K562 (cell line): ENCODE results near the gene CCDC7. TPM values are rescaled to one million over a fixed set of nuclear protein-coding genes. Genes with fewer than 3 reads are reported as not detected.

Experiments used
- ATAC-seq: fragments of 200-7000 bp; cut with Tn5 transposase; 3 replicates; pipeline ENCODE4 v1.9.1; 2020; ENCODE audit warnings: moderate library complexity
- BruUV-seq: library from RNA; stranded (reverse); fragments of 400-500 nt; replicated peaks from 2 replicates; lab custom pipeline; 2021; lab: Mats Ljungman, UMichigan
- CTCF ChIA-PET: fragments of 300-600 bp; formaldehyde crosslinking; extraction: SDS; loops from one replicate; lab custom pipeline; 2021; ENCODE audit warnings: low intra/inter-chr PET ratio; lab: Yijun Ruan, JAX
- POLR2A ChIA-PET: fragments of 300-600, 350-650 bp; sonication (Branson Sonifier 250); formaldehyde crosslinking; extraction: SDS; loops from one replicate; lab custom pipeline; 2021; ENCODE audit warnings: antibody characterized with exemption, inconsistent platforms; lab: Yijun Ruan, JAX
- DNase-seq, 4 experiments: peaks; one replicate each; pipeline versions ENCODE4 v3.0.0 to v3.0.0-alpha.2; 2011 to 2018; ENCODE audit warnings: low spot score in 3 of 4, mixed read lengths in 3 of 4; ENCODE audit errors: extremely low read depth in 1 of 4
- FAIRE-seq: peaks from 2 replicates; lab custom pipeline; 2011; peaks lifted over from hg19 to GRCh38; lab: Jason Lieb, UNC
- H2AFZ ChIP-seq: 2 replicates; pipeline ENCODE4 v1.6.0; 2011; ENCODE audit warnings: low read depth, low read length, control low read depth, inconsistent platforms
- H3K27ac ChIP-seq: fragments of 200-600 bp; 3 replicates; pipeline ENCODE4 v1.8.0; 2011; ENCODE audit warnings: low read depth, mild to moderate bottlenecking, control low read depth, inconsistent platforms, low read length, moderate library complexity, mixed read lengths; ENCODE audit errors: extremely low read depth
- H3K27me3 ChIP-seq, 2 experiments: fragments of 300-600 bp in 1 of 2; 2 replicates in 1 of 2; 3 replicates in 1 of 2; pipeline versions ENCODE4 v1.6.0 to v1.8.0; 2011; ENCODE audit warnings: inconsistent platforms in 2 of 2, low read length in 2 of 2, mild to moderate bottlenecking in 1 of 2, mixed read lengths in 1 of 2, moderate library complexity in 1 of 2; ENCODE audit not compliant: control insufficient read depth in 2 of 2, insufficient read depth in 2 of 2
- H3K36me3 ChIP-seq: fragments of 300-600 bp; 3 replicates; pipeline ENCODE4 v1.8.0; 2011; ENCODE audit warnings: mild to moderate bottlenecking, low read length, inconsistent platforms; ENCODE audit not compliant: control insufficient read depth, insufficient read depth
- H3K4me1 ChIP-seq, 2 experiments: fragments of 200-600 bp in 1 of 2; replicated peaks in 1 of 2; 2 replicates in 1 of 2; 3 replicates in 1 of 2; pipeline versions ENCODE4 v1.5.1 to v1.8.0; 2011; ENCODE audit warnings: inconsistent platforms in 2 of 2, low read length in 2 of 2, mild to moderate bottlenecking in 1 of 2, mixed read lengths in 1 of 2, moderate library complexity in 1 of 2; ENCODE audit not compliant: control insufficient read depth in 2 of 2, insufficient read depth in 2 of 2
- H3K4me2 ChIP-seq: 2 replicates; pipeline ENCODE4 v1.6.1; 2011; ENCODE audit warnings: low read length, control low read depth, inconsistent platforms, mixed read lengths; ENCODE audit not compliant: insufficient read depth
- H3K4me3 ChIP-seq: fragments of 200-600 bp; sonication (generic), shearing (Covaris generic); 2 replicates; pipeline ENCODE4 v1.5.1; 2016; ENCODE audit warnings: control low read depth, inconsistent platforms
- H3K79me2 ChIP-seq: fragments of 200-600 bp; 3 replicates; pipeline ENCODE4 v1.8.0; 2011; ENCODE audit warnings: low read length, inconsistent platforms; ENCODE audit not compliant: control insufficient read depth, insufficient read depth
- H3K9ac ChIP-seq, 2 experiments: 2 replicates each; pipeline versions ENCODE4 v1.6.0 to v1.6.1; 2011; ENCODE audit warnings: low read depth in 2 of 2, low read length in 2 of 2, control low read depth in 1 of 2, inconsistent platforms in 1 of 2, mild to moderate bottlenecking in 1 of 2, mixed read lengths in 1 of 2; ENCODE audit not compliant: insufficient read depth in 1 of 2
- H3K9me1 ChIP-seq: one replicate; pipeline ENCODE4 v1.6.0; 2011; ENCODE audit warnings: inconsistent platforms, mild to moderate bottlenecking, low read length, moderate library complexity; ENCODE audit not compliant: control insufficient read depth, insufficient read depth
- H3K9me3 ChIP-seq: replicated peaks from 2 replicates; pipeline ENCODE4 v1.5.1; 2011; ENCODE audit warnings: low read depth, low read length, inconsistent platforms; ENCODE audit not compliant: control insufficient read depth, insufficient read depth
- H4K20me1 ChIP-seq: replicated peaks from 2 replicates; pipeline ENCODE4 v1.6.1; 2011; ENCODE audit warnings: low read length, inconsistent platforms, mixed read lengths; ENCODE audit not compliant: control insufficient read depth, insufficient read depth
- BRCA1 ChIP-seq, 2 experiments: fragments of 450-650 bp in 1 of 2; sonication (generic) in 1 of 2; formaldehyde crosslinking in 1 of 2; IDR thresholded peaks; 2 replicates each; pipeline versions ENCODE4 v1.5.0 to v1.6.1; 2017 to 2020; ENCODE audit warnings: mild to moderate bottlenecking in 1 of 2, missing genetic modification reagents in 1 of 2
- ELF1 ChIP-seq: fragments of 200-800 bp; sonication (Bioruptor generic); IDR thresholded peaks from 2 replicates; pipeline ENCODE4 v1.6.1; 2016; ENCODE audit warnings: missing genetic modification characterization, missing compliant biosample characterization
- EZH2 ChIP-seq: IDR thresholded peaks from 2 replicates; pipeline ENCODE4 v1.6.1; 2012; ENCODE audit warnings: low read depth, mild to moderate bottlenecking, inconsistent platforms, low read length, borderline replicate concordance
- HNRNPL ChIP-seq: fragments of 200-400 bp; formaldehyde crosslinking; IDR thresholded peaks from 2 replicates; pipeline ENCODE4 v1.6.1; 2017; ENCODE audit warnings: low read depth, mild to moderate bottlenecking, low read length
- MEF2A ChIP-seq: IDR thresholded peaks from 2 replicates; pipeline ENCODE4 v1.6.1; 2011; ENCODE audit warnings: low read depth, mild to moderate bottlenecking, low read length, moderate library complexity; ENCODE audit not compliant: control insufficient read depth
- MTA2 ChIP-seq: fragments of 450-650 bp; IDR thresholded peaks from 2 replicates; pipeline ENCODE4 v1.6.1; 2016; ENCODE audit warnings: low read depth
- NFE2 ChIP-seq: IDR thresholded peaks from 2 replicates; pipeline ENCODE4 v1.6.1; 2014; ENCODE audit warnings: antibody characterized with exemption, low read depth
- NFXL1 ChIP-seq: fragments of 450-650 bp; formaldehyde crosslinking; IDR thresholded peaks from 2 replicates; pipeline ENCODE4 v1.4.0; 2021; ENCODE audit warnings: mild to moderate bottlenecking
- SNRNP70 ChIP-seq: fragments of 200-400 bp; formaldehyde crosslinking; optimal IDR thresholded peaks from 2 replicates; pipeline ENCODE3; 2017; ENCODE audit warnings: low read depth, low read length
- TARDBP ChIP-seq: fragments of 450-650 bp; IDR thresholded peaks from 2 replicates; pipeline ENCODE4 v1.6.1; 2016
- XRCC5 ChIP-seq: fragments of 200-400 bp; formaldehyde crosslinking; IDR thresholded peaks from 2 replicates; pipeline ENCODE4 v1.6.1; 2017; ENCODE audit warnings: low read depth, mild to moderate bottlenecking, low read length
- ZNF644 ChIP-seq: fragments of 200-800 bp; sonication (Bioruptor generic); IDR thresholded peaks from 2 replicates; pipeline ENCODE4 v1.6.1; 2016; ENCODE audit warnings: low read depth, missing genetic modification characterization, missing compliant biosample characterization
- WGBS: fragments of 100-300 bp; shearing (Covaris generic); methylation state at CpG from one replicate; pipeline ENCODE4 v1.1.6; 2016; ENCODE audit warnings: low coverage, mixed read lengths; ENCODE audit not compliant: insufficient coverage; ENCODE audit errors: missing lambda C conversion rate; 5-methylcytosine and 5-hydroxymethylcytosine counted together
- in situ Hi-C: fragments of 300-500 bp; cut with MboI; formaldehyde crosslinking; loops from 4 replicates; pipeline ENCODE4 v1.15.0; 2018; ENCODE audit warnings: inconsistent platforms, mixed read lengths
- intact Hi-C: fragments of 100-400 bp; cut with micrococcal nuclease; formaldehyde crosslinking; loops from 2 replicates; pipeline ENCODE4 v1.14.2; 2022
- polyA plus RNA-seq, 8 experiments: library from polyadenylated mRNA; depleted of rRNA in 4 of 8; stranded (reverse) in 5 of 8; unstranded in 3 of 8; fragments of >200 nt; fragmentation: Nextera tagmentation in 2 of 8; fragmentation: Illumina TruSeq in 1 of 8; extraction: Ambion mirVana in 2 of 8; extraction: Trizol in 1 of 8; gene quantifications; 2 replicates each; pipeline versions ENCODE4 v1.2.1 to v1.2.3, GENCODE V29; 2011 to 2014; ENCODE audit warnings: inconsistent platforms in 1 of 8, missing spikeins in 1 of 8
- total RNA-seq, 7 experiments: library from RNA; depleted of rRNA in 6 of 7; stranded (reverse); fragments of >200 nt in 6 of 7; fragmentation: Illumina TruSeq in 2 of 7; extraction: Trizol in 2 of 7; gene quantifications; 2 replicates each; pipeline versions ENCODE4 v1.2.1 to v1.2.3, GENCODE V29; 2011 to 2021; ENCODE audit warnings: low replicate concordance in 1 of 7
- TF ChIP-seq, protein P1 (sequence below), 2 experiments: fragments of 250-450 bp in 1 of 2; fragments of 450-650 bp in 1 of 2; sonication (Bioruptor Pico) in 1 of 2; IDR thresholded peaks; 2 replicates each; pipeline versions ENCODE4 v1.6.1 to v1.8.0; 2016 to 2021; ENCODE audit warnings: mild to moderate bottlenecking in 2 of 2, moderate library complexity in 2 of 2, missing compliant biosample characterization in 1 of 2, missing genetic modification characterization in 1 of 2
- TF ChIP-seq, protein P2 (sequence below): sonication (generic); formaldehyde crosslinking; IDR thresholded peaks from 2 replicates; pipeline ENCODE4 v1.8.1; 2023; ENCODE audit warnings: mild to moderate bottlenecking, missing genetic modification reagents
- TF ChIP-seq, protein P3 (sequence below): fragments of 250-450 bp; sonication (Bioruptor Pico); IDR thresholded peaks from 2 replicates; pipeline ENCODE4 v1.8.0; 2021; ENCODE audit warnings: borderline replicate concordance, mild to moderate bottlenecking, moderate library complexity; ENCODE audit not compliant: poor library complexity, severe bottlenecking
- TF ChIP-seq, protein P4 (sequence below): sonication (generic); formaldehyde crosslinking; IDR thresholded peaks from 2 replicates; pipeline ENCODE4 v1.9.0; 2022; ENCODE audit warnings: mild to moderate bottlenecking, missing genetic modification reagents
- TF ChIP-seq, protein P5 (sequence below): fragments of 450-650 bp; formaldehyde crosslinking; IDR thresholded peaks from 2 replicates; pipeline ENCODE4 v1.4.0; 2020; ENCODE audit warnings: mild to moderate bottlenecking

CCDC7 gene
- total and polyA plus RNA-seq, 9 of the 15 experiments (the other 6 are each of a cell fraction or from before 2014, with no cell fraction given): 1.5 to 6.6 (median 2.7) TPM

DNA sequence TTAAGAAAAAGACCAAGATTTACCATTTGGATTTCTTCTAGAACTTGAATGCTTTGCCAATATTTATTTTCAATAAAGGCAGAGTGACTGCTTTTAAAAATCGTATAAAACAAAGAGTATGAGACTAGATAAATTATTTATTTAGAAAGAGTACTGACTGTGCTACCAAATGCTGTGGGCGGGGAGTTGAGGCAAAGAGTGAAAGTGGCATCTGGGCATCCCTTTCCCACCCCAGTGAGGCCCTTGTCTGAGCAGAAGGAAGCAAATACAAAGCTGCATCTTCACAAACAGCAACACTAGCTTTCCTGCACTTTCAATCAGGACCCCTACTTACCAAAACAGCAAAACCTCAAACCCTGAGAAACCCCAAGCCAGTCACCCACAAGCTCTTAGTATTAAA, 477.2 kb downstream of the CCDC7 start:
- ATAC-seq (peak; percentile 14; the same call in 1 of the 3 replicates), DNase-seq (no peak), FAIRE-seq (no peak)
- ChIA-PET CTCF (no interaction called here), POLR2A (no interaction called here)
- H3K4me1 ChIP-seq: peaks cover 0 to 22% of the 10 kb centered on the region in 2 experiments; a peak in 3 of 5 replicates
- no peaks in the 10 kb centered on the region for H3K9me1 ChIP-seq
- in situ Hi-C loops (no loop called here), intact Hi-C loops (loop anchor here (5.0 kb wide), 1 partner anchor 34 kb away; the partner anchor contains the start of gene ITGB1)
- BruUV-seq: no TSS peak
- 75% methylated on average over 2 of the region's 2 CpGs for WGBS
- H3K27ac ChIP-seq: no peak overlapping the region; the same call in 2 of the 3 replicates
- peaks cover 95% of the 10 kb centered on the region for H3K36me3 ChIP-seq
- H3K4me2 ChIP-seq: no peak overlapping the region
- no peak overlapping the region for H3K4me3 ChIP-seq
- peaks cover 6% of the 10 kb centered on the region; the same call in 1 of the 2 replicates for H3K9me3 ChIP-seq
- H2AFZ ChIP-seq: no peak overlapping the region
- H3K27me3 ChIP-seq: no peaks in the 10 kb centered on the region
- no peaks in the 10 kb centered on the region for H4K20me1 ChIP-seq
- peaks cover 11% of the 10 kb centered on the region; the same call in 2 of the 3 replicates for H3K79me2 ChIP-seq
- H3K9ac ChIP-seq: no peak overlapping the region
- TF ChIP-seq XRCC5 (no peak), HNRNPL (no peak), BRCA1 (IDR thresholded peaks at IDR 0.05) (no peak), BRCA1 (CRISPR knock-in tag; IDR thresholded peaks at IDR 0.05) (no peak), ZNF644 (no peak), ELF1 (no peak), EZH2 (no peak), NFXL1 (no peak), MEF2A (no peak), SNRNP70 (no peak), MTA2 (no peak), TARDBP (no peak), NFE2 (no peak)
- TF ChIP-seq, protein P1, sequence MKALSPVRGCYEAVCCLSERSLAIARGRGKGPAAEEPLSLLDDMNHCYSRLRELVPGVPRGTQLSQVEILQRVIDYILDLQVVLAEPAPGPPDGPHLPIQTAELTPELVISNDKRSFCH (CRISPR knock-in tag; IDR thresholded peaks at IDR 0.05): no peak
- TF ChIP-seq, protein P1 (tag; IDR thresholded peaks at IDR 0.05): no peak
- TF ChIP-seq, protein P2, sequence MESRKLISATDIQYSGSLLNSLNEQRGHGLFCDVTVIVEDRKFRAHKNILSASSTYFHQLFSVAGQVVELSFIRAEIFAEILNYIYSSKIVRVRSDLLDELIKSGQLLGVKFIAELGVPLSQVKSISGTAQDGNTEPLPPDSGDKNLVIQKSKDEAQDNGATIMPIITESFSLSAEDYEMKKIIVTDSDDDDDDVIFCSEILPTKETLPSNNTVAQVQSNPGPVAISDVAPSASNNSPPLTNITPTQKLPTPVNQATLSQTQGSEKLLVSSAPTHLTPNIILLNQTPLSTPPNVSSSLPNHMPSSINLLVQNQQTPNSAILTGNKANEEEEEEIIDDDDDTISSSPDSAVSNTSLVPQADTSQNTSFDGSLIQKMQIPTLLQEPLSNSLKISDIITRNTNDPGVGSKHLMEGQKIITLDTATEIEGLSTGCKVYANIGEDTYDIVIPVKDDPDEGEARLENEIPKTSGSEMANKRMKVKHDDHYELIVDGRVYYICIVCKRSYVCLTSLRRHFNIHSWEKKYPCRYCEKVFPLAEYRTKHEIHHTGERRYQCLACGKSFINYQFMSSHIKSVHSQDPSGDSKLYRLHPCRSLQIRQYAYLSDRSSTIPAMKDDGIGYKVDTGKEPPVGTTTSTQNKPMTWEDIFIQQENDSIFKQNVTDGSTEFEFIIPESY: no peak
- TF ChIP-seq, protein P3, sequence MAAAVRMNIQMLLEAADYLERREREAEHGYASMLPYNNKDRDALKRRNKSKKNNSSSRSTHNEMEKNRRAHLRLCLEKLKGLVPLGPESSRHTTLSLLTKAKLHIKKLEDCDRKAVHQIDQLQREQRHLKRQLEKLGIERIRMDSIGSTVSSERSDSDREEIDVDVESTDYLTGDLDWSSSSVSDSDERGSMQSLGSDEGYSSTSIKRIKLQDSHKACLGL (CRISPR knock-in tag): no peak
- TF ChIP-seq, protein P4, sequence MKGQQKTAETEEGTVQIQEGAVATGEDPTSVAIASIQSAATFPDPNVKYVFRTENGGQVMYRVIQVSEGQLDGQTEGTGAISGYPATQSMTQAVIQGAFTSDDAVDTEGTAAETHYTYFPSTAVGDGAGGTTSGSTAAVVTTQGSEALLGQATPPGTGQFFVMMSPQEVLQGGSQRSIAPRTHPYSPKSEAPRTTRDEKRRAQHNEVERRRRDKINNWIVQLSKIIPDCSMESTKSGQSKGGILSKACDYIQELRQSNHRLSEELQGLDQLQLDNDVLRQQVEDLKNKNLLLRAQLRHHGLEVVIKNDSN: no peak
- TF ChIP-seq, protein P5, sequence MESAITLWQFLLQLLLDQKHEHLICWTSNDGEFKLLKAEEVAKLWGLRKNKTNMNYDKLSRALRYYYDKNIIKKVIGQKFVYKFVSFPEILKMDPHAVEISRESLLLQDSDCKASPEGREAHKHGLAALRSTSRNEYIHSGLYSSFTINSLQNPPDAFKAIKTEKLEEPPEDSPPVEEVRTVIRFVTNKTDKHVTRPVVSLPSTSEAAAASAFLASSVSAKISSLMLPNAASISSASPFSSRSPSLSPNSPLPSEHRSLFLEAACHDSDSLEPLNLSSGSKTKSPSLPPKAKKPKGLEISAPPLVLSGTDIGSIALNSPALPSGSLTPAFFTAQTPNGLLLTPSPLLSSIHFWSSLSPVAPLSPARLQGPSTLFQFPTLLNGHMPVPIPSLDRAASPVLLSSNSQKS (CRISPR knock-in tag): no peak
